GM13976 (cell line): ENCODE measurements around the gene CYGB.
A peak's percentile ranks its signal among the peaks of the same experiment; 100 is the strongest.

Experiments used
- DNase-seq: peaks from one replicate; pipeline ENCODE4 v3.0.0; 2012; ENCODE audit warnings: low spot score
- CTCF ChIP-seq: IDR thresholded peaks from 2 replicates; pipeline ENCODE4 v1.5.1; 2012; ENCODE audit warnings: borderline replicate concordance, mild to moderate bottlenecking; ENCODE audit not compliant: insufficient read depth; ENCODE audit errors: extremely low read depth, missing control alignments, control extremely low read depth
- in situ Hi-C: fragments of 300-500 bp; cut with MboI; formaldehyde crosslinking; loops from one replicate; pipeline ENCODE4 v1.12.0; 2022; ENCODE audit warnings: low sequenced_read_pairs, mixed read lengths, inconsistent platforms; ENCODE audit not compliant: unreplicated experiment

CYGB gene

GRCh38 chr17:76484228-76484725, 53.2 kb downstream of the CYGB start:
- in situ Hi-C loops = no loop called here
- DNase-seq = no peak
- no peak for TF ChIP-seq CTCF

- peak; percentile 82 for DNase-seq
- no peak for TF ChIP-seq CTCF
- in situ Hi-C loops = no loop called here
Observed at GRCh38 chr17:76481071-76481655, 56.3 kb downstream of the CYGB start.

GRCh38 chr17:76480632-76481031, 56.9 kb downstream of the CYGB start:
- in situ Hi-C loops = no loop called here

GRCh38 chr17:76479515-76480060, 57.9 kb downstream of the CYGB start:
- no peak for DNase-seq
- in situ Hi-C loops = no loop called here

More at GRCh38 chr17:76480632-76481031, 56.9 kb downstream of the CYGB start:
- DNase-seq = peak; percentile 60
- TF ChIP-seq CTCF = no peak

GRCh38 chr17:76478730-76479514, 58.6 kb downstream of the CYGB start:
- no peak for DNase-seq
- TF ChIP-seq CTCF = no peak
- in situ Hi-C loops = no loop called here

More at GRCh38 chr17:76479515-76480060, 57.9 kb downstream of the CYGB start:
- TF ChIP-seq CTCF = no peak

GRCh38 chr17:76478097-76478496, 59.4 kb downstream of the CYGB start:
- in situ Hi-C loops = no loop called here
- DNase-seq = no peak

More at GRCh38 chr17:76478097-76478496, 59.4 kb downstream of the CYGB start:
- TF ChIP-seq CTCF = no peak
